ENCODE data around the gene FAXC. TPM values are rescaled to one million over a fixed set of nuclear protein-coding genes. Genes with fewer than 3 reads are reported as not detected.
A peak's percentile ranks its signal among the peaks of the same experiment; 100 is the strongest.

The FAXC gene
- total RNA-seq: 2.7 TPM

- DNase-seq (ENCODE audit: low spot score): no peak
Measured at GRCh38 chr6:99349171-99350141, at the start of gene FAXC. Gene FAXC (minus strand): TSS chr6:99349674. CDS start chr6:99349372, 302 bp downstream.

- DNase-seq (ENCODE audit: low spot score): no peak
Measured at GRCh38 chr6:99397287-99397686, 47.8 kb upstream of the FAXC start.

GRCh38 chr6:99393698-99394531 lies 44.4 kb upstream of the FAXC start, which contains the start of gene COQ3:
Gene COQ3 (minus strand): TSS chr6:99394195. CDS start chr6:99394179, 16 bp downstream.
- peak; percentile 49 for DNase-seq (ENCODE audit: low spot score)

GRCh38 chr6:99393366-99393697 lies 43.9 kb upstream of the FAXC start:
- DNase-seq (ENCODE audit: low spot score): no peak

GRCh38 chr6:99390896-99391295 lies 41.4 kb upstream of the FAXC start:
- DNase-seq (ENCODE audit: low spot score): no peak

GRCh38 chr6:99384507-99384906 lies 35.0 kb upstream of the FAXC start:
- DNase-seq (ENCODE audit: low spot score): no peak

- no peak for DNase-seq (ENCODE audit: low spot score)
Measured at GRCh38 chr6:99378636-99379035, 29.2 kb upstream of the FAXC start.

GRCh38 chr6:99369533-99369932 lies 20.1 kb upstream of the FAXC start:
- no peak for DNase-seq (ENCODE audit: low spot score)

- DNase-seq (ENCODE audit: low spot score): no peak
Measured at GRCh38 chr6:99366852-99367251, 17.4 kb upstream of the FAXC start.

GRCh38 chr6:99364026-99364425 lies 14.6 kb upstream of the FAXC start:
- DNase-seq (ENCODE audit: low spot score): no peak

- DNase-seq (ENCODE audit: low spot score): no peak
Measured at GRCh38 chr6:99362678-99363268, 13.3 kb upstream of the FAXC start.

- DNase-seq (ENCODE audit: low spot score): no peak
Measured at GRCh38 chr6:99359800-99360199, 10.3 kb upstream of the FAXC start.

- no peak for DNase-seq (ENCODE audit: low spot score)
Measured at GRCh38 chr6:99356641-99357040, 7.2 kb upstream of the FAXC start.

- DNase-seq (ENCODE audit: low spot score): no peak
Measured at GRCh38 chr6:99354983-99355382, 5.5 kb upstream of the FAXC start.

GRCh38 chr6:99353126-99353525 lies 3.7 kb upstream of the FAXC start:
- DNase-seq (ENCODE audit: low spot score): no peak

- no peak for DNase-seq (ENCODE audit: low spot score)
Measured at GRCh38 chr6:99350573-99350972, 1.1 kb upstream of the FAXC start.

- no peak for DNase-seq (ENCODE audit: low spot score)
Measured at GRCh38 chr6:99348288-99349170, 945 bp downstream of the FAXC start.

- no peak for DNase-seq (ENCODE audit: low spot score)
Measured at GRCh38 chr6:99347804-99348203, 1.7 kb downstream of the FAXC start.

- DNase-seq (ENCODE audit: low spot score): no peak
Measured at GRCh38 chr6:99346595-99346994, 2.9 kb downstream of the FAXC start.

- no peak for DNase-seq (ENCODE audit: low spot score)
Measured at GRCh38 chr6:99345164-99345563, 4.3 kb downstream of the FAXC start.

GRCh38 chr6:99344289-99344688 lies 5.2 kb downstream of the FAXC start:
- no peak for DNase-seq (ENCODE audit: low spot score)

Data from ureter (tissue), 1 donor.